GM12891 (cell line): ENCODE data around the gene MLLT6.

Experiments used
- POLR2A ChIP-seq: IDR thresholded peaks from 2 replicates; pipeline ENCODE4 v1.6.1; 2011; ENCODE audit warnings: low read depth, low read length, control low read depth
- POLR2AphosphoS5 ChIP-seq: IDR thresholded peaks from 2 replicates; pipeline ENCODE4 v1.6.1; 2011; ENCODE audit warnings: low read depth, low read length, control low read depth
- TAF1 ChIP-seq: IDR thresholded peaks from 2 replicates; pipeline ENCODE4 v1.6.1; 2011; ENCODE audit warnings: low read depth, low read length, control low read depth

GRCh38 chr17:38704606-38705522 lies at the start of gene MLLT6:
- TF ChIP-seq POLR2A (no peak), TAF1 (0 out of 2 replicates have a peak, but pooled peaks have one; percentile 11), POLR2AphosphoS5 (no peak)
